NCI-H82 treated with DMSO at 0.1 percent for 48 hours (cell line): ENCODE results near the gene CACNA2D4.

Source experiments
- DNase-seq: peaks from one replicate; lab custom pipeline; 2025; ENCODE audit not compliant: unreplicated experiment; lab: John Stamatoyannopoulos, UW

Gene CACNA2D4

DNA sequence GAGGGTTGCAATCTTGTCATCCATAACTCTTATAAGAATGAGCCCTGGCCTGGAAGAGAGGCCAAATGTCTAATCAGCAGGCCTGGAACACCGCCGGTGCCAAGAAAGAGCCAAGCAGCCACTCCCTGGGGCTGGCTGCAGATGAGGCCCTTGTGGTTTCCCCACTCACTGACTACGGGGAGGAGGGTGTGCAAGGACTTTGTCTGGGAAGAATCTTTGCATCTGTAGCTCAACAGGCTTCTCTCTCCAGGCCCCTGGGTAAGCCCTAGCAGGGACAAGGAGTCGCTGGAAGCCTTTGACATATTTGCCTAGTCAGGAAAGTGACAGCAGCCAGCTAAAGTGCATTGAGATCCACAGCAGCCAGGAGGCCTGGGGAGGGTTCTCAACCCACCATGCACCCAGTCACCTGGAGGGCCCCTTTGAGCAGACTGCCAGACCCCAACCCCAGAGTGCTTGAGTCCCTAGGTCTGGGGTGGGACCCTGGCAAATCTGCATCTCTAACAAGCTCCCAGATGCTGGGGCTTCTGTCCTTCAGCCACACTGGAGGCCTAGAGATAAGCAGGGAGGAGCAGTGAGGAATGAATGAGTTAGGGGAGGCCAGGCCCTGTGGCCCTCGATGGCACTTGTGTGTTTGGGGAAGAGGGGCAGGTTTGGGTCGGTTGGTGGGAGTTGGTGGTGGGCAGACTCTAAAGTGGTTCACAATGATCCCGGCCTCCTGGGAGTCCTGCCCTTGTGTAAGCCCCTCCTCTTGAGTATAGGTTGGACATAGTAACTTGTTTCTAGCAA lies 112.0 kb downstream of the CACNA2D4 start:
- no peak for DNase-seq

DNA sequence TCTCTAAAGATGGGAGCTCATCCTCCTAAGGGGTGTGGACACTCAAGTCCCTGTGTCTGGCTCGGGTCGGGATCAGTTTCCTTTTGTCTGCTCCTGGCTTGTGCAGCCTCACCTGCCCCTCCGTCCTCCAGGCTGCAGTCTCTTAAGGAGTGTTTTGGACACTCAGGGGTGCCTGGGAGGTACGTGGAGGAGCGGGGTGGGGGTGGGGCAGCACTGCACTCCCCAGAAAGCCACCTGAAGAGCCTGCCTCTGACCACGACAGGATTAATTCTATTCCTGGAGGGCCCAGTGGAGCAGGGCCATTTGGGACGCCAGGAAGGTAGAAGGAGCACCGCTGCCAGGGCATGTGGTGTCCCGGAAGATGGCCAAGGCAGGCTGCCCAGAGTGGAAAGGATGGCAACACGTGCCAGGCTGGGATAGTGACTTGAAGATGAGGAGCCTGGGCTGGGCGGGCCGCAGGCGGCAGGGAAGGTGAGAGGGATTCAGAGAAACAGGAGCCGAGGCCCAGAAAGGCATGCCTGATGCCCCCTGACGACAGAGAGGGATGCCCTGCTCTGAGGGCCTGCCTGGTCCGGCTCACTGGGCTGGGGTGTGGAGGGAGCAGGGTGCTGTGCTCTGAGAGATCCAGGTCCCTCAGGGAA lies 112.9 kb downstream of the CACNA2D4 start:
- no peak for DNase-seq

DNA sequence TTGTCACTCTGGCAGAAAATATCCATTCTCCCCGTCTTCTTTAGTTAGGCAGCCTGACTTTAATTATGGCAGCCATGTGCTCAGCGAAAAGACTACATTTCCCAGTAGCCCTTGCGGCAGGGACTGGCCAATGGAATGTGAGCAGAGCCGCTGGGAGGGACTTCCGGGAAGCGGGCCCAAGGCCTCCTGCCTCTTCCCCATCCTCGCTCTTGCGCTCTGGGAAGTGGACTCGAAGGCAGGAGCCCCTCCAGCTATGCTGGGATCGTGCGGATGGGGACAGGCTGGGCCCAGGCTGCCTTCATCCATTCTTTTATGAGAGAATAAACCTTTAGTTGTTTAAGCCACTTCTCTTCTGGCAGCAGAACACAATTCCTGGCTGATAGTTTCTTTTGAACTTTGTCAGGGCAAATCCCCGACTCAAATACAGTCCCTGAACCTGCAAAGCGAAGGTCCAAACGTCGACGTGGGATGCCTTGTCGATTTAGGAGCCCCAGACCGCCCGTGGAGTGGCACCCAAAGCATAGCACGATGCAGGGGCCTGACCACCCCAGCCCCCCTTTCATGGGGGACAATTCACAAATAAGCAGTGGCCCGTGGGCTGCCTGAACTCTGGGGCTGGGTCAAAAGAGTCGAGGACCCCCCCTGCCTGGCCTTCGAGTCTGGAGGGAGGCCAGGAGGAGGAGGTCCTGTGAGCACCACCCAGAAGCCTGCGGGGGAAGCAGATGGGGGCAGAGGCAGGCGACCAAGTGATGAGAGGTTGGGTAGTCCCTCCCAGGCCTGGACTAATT lies 113.7 kb downstream of the CACNA2D4 start:
- DNase-seq = peak; percentile 73

DNA sequence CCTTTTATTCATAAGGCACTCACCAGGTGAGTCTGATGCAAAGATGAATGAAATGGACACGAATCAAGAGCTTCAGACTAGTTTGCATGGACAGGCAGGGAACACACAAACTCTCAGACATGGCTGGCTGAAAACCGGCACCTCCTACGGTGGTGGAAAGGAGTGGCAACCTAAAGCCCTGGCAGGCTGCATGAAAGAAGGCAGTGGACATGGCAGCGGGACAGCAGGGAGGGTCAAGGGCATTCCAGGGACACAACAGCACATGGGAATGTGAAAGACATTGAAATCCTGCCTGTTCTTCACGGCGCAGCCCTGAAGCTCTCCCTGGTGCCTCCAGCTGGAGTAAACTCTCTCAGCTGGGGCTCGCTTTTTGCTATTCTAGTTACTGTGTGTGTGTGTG lies 114.7 kb downstream of the CACNA2D4 start:
- DNase-seq = no peak

DNA sequence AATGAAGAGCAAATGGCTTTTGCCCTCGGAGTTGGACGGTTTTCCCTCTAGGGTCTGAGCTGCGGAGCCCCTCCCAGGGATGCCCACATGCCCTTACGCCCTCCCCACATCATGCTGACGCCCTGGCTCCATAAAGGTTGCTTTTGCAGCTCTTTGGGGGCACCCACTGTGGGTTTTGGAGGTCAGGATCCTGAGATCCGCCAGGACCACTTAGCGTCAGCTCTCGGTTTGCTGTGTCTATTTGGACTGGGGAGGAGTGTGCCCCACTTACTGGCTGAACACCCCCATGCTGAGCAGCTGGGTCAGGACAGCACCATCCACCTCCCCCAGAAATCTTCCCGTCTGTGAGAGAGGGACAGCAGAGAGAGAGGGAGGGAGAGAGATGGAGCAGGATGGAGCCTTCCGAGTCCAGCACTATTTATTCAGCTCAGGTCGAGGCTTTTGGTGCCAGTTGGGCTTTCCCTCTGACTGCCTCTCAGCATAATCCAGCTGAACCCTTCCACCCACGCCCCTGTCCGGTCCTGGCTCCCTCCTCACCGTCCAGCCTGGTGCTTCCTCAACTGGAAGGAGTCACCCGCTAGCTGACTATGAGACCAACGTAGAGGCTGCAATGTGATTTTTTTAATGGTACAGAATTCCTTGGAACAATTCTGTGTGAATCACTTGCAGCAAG lies 117.0 kb downstream of the CACNA2D4 start:
- DNase-seq = no peak

GRCh38 chr12:1800401-1801302 lies 117.8 kb downstream of the CACNA2D4 start:
- DNase-seq = peak; percentile 13

DNA sequence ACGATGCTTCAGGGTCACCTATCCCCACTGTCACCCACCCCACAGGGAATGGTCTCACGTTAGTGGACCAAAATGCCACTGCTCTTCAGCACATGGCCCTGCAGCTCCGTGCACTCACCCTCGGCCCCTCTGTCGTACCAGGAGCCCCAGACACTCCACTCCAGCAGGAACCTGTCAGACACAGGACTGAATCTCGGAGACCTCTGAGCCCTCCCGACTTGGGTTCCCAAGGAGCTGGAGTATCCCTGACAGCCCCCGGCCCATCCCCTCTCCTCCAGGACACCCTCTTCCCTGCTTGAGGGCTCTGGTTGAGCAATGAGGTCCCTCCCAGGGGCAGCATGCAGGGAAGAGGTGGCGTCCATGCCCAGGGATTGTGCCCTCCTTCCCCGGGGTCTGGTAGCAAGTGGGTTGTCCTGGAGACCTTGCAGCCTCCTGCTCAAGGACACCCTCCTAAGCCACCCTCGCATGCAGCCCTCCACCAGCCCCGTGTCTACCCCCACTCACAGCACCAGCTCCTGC lies 118.5 kb downstream of the CACNA2D4 start:
- DNase-seq = no peak

DNA sequence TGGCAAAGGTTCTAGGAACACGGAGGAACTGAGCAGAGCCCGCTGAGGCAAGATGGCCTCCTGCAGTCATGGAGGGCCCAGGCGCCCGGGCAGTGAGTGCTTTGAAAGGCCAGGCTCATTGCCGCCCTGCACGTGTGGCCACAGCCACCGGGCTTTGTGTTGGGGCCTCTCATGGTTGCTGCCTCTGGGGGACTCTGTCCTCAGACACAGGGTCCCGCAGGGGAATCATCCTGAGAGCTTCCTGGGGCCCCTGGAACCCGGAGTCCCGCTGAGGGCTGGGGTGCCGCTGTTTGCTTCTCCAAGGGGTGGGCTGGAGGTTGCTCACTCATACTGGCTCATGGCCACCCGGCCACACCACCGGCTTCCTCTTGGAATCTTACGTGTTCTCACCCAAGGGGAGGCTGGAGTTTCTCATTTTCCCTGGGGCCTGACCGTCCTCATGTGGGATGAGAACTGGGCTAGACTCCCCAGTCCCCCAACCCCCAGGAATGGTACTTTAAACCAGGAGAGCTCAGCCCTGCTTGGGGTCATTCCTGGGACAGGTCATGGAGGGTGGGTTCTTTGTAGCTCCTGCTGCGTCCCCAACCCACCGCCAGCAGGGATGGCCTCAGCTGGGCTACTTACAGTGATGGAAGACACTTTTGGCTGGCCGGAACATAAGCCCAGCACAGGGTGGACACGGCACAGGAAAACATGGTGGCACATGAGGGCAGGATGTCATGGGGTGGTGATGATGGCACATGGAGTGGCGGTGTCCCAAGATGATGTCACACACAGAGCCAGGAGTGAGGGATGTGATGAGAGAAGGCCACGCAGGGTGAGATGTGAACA lies 119.2 kb downstream of the CACNA2D4 start:
- no peak for DNase-seq

DNA sequence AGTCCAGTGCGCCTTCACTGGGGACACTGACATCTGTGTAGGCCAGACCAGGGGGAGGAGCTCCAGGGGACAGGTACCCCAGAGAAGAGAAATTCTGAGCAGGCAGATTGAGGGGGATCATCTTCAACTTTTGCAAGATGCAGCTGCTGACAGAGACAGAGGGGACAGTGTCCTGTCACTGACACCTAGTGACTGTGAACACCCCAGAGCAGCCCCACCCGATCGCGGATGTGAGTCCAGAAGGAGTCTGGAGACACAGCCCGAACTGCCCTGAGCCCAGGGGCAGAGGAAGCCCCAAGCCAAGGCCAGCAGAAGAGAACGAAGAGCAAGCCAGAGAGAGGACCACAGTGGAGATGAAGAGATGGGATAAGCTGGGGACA lies 119.8 kb downstream of the CACNA2D4 start:
- DNase-seq = no peak

DNA sequence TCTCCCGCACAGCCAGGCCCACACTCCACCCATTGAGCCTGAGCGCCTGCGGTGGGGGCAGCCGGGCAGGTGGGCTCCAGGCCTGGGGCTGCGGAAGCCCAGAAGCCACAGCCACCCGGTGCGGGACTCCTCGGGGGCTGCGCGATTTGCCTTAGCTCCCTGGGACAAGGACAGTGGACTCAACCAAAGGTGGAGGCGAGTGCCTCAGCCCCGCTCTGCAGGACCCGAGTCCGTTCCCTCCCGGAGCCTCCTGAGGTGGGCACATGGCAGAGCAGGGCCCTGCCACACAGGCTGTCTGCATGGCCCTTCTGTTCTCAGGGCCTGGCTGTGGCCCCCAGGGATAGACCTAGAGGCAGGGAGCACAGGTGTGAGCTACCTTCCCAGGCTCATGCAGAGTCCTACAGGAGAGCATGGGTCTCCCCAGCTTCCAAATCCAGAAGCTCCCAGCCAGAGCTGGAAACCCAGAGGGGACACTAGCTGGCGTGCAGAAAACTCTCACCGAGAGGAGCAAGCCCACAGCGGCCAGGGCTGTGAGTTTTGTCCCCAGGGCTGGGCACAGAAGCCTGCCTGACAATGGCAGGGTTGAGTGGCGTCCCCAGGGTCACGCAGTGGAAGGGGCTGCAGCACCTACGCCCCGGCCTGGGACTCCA lies 120.3 kb downstream of the CACNA2D4 start:
- no peak for DNase-seq

GRCh38 chr12:1797011-1797901 lies 121.2 kb downstream of the CACNA2D4 start:
- no peak for DNase-seq

- DNase-seq = no peak
Observed at GRCh38 chr12:1796515-1797010, 121.9 kb downstream of the CACNA2D4 start.

GRCh38 chr12:1795785-1796514 lies 122.5 kb downstream of the CACNA2D4 start:
- peak; percentile 25 for DNase-seq

GRCh38 chr12:1795221-1795784 lies 123.1 kb downstream of the CACNA2D4 start:
- DNase-seq = no peak

DNA sequence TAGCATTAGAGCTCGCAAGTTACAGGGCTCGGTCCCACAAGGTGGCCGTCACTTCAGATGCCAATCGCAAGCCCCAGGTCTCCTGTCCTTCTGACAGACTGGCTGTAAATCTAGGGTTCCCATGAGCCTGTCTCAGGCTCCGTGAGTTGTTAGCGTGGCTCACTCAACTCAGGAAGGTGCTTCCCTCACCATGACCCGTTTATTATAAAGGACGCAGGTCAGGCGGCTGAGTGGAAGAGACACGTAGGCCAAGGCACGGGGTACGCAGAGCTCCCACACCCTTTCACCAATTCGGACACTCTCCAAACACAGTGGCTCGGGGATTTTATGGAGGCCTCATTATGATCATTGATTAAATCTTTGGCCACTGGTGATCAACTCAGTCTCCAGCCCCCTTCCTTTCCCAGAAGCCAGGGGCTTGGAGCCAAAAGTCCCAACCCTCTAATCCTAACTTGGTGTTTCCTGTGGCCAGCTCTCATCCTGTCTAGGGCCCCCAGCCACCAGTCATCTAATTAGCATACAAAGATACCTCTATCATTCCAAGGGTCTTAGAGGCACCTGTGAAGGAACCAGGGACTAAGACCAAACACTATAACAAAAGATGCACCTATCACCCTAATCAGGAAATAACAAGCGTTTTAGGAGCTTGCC lies 123.9 kb downstream of the CACNA2D4 start:
- no peak for DNase-seq
